HG02938 (cell line): ENCODE results near the gene RTP3.

ENCODE experiments used
- ATAC-seq: cut with Tn5 transposase; IDR thresholded peaks from one replicate; pipeline ENCODE4 v1.9.1; 2021; ENCODE audit warnings: mild to moderate bottlenecking, moderate library complexity; ENCODE audit not compliant: unreplicated experiment

The RTP3 gene

DNA sequence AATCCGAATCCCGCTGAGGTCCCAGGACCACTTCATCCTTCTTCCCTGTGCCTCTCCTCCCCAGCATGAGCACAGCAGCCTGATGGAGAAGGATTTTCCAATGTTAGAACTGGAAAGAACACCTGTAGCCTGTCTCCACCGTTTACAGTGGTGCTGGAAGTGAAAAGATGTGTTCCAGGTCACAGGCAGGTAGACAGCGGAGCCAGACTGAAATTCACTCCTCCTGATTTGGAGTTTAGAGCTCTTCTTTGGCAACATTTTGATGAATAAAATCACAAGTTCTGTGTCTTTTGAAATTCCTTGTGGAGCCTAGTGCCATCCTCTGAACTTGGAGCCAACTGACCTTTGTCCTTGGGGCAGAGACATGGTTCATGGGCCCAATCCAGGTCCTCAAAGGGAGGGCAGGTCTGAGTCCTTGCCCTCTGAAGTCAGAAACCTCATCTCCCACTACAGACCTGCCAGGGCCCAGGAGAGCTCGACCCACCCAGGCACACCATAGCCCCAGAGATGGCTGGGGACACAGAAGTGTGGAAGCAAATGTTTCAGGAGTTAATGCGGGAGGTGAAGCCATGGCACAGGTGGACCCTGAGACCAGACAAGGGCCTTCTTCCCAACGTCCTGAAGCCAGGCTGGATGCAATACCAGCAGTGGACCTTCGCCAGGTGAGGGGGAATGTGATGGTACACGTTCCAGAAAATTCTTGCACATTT is at the start of gene RTP3:
Gene RTP3, plus strand, starts transcription at position 421 of the 710 bp plus-strand sequence. Its CDS starts 87 bp downstream, at position 508.
- ATAC-seq, result no peak

DNA sequence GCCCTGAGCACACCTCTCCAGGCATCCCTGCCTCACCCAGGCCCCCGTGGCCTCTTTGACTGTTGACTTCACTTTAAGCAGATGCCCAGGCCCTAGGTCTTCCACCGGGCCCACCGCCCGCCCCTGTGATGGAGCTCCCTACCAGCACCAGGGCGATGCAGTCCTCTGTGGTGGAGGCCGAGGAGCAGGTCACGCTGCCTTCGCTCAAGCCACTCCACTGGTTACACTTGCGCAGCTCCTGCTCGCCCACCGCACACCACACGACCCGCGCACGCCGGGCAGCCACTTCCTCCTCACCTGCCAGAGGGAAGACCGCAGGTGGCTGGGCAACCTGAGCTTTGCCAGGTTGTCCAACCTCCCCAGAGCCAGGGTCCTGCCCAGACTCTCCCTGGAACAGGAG is 49.1 kb upstream of the RTP3 start:
- no peak for ATAC-seq

DNA sequence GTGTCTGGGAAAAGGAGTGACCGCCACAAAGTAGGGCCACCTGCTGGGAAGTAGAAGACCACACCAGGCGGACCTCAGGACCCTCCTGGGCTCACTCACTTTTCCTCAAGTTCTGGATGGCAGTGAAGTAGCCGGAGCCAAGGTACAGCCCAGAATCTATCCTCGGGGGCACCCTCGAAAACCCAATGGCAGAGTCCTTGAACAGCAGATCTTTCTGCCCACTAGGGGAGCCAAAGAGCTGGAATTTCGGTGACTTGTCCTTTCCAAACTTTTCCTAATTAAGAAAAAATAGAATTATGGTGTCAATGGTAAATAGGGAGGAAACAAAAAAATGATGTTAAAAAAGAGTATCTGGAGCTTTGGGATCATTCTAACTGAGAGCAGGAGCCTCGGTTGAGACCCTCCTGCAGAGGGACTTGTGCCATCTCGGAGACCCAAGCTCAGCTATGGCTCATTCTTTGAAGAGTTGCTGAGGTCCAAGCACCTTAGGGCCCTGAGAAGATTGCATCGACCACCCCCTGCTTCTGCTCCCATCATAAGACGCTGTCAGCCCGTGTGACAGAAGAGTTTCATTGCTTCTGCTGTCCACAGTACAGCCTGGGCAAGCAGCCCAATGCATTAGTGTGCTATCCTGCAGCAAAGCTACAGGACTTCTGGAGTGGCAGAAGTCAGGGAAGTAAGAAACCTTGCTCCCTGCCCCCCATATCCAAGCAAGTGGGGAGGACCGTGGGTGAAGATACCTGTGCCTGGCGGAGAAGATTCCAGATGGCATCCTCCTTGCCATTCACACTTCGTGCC is 47.8 kb upstream of the RTP3 start:
- no peak for ATAC-seq

DNA sequence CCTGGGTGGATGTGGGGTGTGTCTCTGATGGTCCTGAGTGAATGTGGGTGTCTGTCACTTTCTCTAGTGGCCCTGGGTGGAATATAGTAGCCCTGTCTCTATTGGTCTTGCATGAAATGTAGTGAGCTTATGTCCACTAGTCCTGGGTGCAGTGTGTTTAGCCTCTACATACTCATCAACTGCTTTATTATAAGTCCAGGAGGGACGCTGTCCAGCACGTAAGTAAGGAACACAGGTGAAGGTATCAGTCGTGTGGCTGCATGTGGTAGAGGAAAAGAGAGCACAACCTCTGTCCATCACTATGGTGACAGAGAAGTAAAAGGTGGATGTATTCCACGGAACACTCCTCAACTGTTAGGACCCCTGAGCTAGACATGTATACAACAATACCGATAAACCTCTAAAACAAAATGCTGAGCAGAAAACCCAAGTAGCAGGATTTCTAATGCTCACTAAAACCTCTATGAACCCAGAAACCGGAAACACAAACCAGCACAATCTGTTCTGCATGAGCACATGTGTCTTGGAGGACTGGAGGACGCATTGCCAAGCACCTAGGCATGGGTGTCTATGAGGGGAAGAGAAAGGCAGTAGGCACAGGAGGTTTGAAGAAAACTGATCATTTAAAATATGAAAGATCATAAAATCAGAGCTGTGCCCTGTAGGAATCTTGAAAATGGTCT is 44.1 kb upstream of the RTP3 start:
- ATAC-seq, result no peak

DNA sequence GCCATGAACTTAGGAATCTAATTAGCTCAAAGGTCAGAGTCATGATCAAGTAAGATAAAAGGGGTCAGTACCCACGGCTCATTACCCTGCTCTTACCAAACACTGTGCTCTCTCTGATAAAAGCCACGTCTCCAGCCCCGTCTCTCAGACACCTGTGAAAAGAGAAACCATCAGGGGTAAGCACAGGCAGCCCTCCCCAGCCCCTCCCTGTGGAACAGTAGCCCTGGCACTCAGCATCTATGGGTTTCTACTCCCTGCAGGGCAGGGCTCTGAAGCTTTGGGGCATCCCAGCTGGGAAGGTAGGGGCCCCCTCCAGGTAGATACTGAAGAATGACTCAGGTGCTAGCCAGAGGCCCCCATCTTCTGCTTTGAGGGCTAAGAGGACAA is 43.6 kb upstream of the RTP3 start:
- ATAC-seq, result no peak

DNA sequence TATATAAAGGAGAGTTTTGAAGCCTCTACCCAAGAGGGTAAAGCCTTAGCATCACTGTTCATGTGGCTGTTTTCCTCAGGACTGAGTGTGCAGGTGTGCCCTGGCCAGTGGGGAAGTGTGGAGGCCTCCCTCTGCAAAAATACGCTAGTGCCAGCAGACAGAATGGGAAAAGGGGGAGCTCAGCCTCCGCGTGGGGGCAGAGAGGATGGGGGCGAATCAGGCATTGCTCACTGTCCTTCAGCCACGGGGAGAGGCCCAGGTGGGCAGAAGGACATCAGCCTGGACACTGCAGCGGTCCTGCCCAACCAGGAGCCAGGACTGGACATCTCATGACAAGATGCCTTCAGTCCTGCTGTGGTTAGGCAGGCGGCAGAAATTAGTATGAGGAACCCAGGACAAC is 43.2 kb upstream of the RTP3 start:
- no peak for ATAC-seq

DNA sequence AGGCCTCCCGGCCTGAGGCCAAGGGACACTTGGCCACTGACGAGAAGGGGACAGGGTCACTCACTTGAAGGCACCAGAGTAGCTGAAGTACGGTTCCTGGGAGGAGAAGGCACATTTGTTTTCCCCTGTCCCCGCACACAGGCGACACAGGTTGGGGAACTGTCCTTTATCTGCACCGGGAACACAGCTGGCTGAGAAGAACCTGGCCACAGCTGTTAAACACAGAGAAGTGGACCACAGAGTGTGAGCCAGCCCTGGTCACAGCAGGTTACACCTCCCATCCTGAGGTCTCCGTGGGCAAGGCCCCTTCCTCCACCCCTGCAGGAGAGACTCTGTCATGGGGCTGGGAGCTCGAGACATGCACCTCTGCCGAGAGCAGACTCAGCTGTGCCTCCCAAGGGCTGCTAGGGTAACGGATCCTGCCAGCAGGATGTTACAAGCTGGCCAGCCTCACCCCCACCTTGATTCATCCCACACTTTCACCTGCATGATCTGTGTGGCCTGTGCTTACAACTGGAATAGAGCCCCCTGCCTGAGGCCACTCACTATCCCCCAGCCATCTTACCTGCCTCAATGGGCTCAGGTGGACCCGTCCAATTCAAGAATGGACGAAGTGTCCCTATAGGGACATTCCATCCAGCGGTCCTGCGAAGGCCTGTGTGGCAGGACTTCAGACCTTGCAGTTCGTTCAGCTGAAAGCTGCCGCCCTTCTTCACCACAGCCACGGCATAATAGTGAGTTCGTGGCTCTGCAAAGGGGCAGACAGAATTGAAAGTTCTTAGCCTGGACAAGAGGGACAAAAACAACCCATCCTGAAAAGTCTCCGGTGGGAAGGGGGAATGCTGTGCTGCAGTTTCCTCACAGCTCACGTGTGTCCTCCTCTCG is 42.3 kb upstream of the RTP3 start:
- ATAC-seq, result no peak

DNA sequence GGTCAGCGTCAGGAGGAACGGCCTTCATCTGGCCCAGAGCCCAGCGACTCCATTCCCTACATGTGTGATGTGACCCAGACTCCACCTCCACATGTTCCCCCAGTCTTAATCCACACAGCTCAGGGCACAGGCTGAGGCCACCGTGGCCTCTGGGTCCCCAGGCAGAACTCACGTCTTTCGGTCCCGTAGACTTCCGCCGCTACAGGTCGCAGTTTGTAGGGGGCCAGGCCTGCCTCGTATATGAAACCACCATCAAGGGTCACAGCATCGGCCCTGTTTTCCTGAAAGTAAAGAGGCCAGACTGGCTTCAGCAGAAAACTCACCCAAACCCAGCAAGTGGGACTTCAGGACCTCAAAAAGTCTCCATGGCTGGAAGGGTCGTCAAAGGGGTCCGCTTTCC is 41.7 kb upstream of the RTP3 start:
- no peak for ATAC-seq

DNA sequence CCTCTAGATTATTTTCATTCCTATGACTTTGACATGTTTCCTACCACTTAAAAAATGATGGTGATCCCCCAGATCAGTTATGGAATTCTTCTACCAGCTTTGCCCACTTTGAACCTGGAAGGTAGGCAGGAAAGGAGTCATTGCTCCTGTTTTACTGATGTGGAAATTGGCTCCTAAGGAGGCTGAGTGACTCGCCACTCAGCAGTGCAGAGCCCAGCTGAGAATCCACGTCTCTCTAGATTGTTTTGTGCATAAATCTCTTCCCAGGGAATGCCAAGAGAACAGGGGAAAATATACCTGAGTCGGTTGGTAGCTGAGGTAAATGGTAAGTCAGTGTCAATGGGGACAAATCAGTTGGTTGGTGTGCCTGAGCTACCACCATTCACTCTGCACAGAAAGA is 37.7 kb upstream of the RTP3 start:
- ATAC-seq, result no peak

DNA sequence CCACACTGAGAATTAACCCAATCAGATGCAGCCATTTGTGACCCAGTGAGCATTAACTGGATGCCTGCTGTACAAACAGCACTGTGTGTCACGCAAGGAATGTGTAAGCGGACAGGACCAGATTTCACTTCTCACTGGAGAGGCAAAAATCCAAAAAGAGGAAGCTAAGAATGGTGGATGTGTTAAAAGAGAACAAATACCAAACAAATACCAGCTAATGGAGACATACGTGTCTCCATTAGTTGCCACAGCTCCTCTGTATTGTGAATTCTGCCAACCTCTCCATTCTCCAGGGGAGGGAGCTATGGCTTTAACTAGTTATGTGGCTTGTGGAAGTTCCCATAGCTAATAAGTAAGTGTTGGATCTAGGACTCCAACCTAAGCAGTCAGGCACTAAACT is 35.7 kb upstream of the RTP3 start:
- ATAC-seq, result no peak

DNA sequence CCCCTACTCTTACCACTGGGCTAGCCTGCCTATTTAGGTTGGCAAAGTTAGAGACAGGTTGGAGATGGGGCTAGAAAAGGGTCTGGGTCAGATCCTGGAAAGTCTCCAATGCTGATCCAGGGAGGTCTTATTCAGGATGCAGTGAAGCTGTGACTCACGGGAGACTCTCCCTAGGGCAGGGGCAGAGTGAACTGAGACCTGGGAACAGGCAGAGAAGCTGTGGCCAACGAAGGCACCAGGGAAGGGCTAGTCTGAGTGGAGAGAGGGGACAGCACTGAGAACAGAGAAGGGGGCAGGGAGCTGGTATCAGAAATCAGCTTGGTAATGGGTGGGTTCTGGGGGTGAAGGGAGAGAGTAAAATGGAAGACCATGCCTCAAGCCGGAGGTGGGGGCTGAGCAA is 35.3 kb upstream of the RTP3 start:
- ATAC-seq, result no peak

DNA sequence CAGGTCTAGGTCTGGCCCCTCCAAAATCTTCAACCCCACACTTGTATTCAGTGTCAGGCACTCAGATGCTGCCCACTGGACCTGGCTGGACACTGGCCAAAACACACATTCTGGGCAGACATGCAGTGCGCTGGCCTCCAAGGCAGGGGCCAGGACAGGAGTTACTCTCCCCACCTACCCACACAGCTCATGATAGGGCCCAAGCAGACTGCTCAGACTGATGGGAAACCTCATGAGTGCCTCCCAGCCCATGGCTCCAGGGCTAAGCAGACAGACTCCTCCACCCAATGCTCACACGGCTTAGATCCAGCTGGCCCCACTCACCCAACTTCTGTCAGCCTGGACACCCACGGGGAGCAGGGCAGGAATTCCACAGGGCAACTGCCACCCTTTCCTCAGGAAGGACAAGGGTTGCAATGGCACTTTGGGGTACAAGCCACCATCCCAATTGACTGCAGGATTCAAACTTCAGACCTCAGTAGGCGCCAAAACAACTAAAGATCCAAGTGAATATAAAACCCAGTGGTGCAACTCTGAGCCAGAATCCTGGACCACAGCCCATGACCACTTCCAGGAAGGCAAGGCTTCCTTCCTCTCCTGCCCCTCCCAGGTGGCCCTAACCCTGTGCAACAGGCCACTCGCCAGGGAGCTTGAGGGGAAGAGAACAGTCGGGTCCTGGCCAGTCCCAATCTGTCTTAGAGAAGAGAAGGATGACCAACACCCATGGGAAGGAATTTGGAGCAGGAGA is 34.5 kb upstream of the RTP3 start:
- ATAC-seq, result no peak

DNA sequence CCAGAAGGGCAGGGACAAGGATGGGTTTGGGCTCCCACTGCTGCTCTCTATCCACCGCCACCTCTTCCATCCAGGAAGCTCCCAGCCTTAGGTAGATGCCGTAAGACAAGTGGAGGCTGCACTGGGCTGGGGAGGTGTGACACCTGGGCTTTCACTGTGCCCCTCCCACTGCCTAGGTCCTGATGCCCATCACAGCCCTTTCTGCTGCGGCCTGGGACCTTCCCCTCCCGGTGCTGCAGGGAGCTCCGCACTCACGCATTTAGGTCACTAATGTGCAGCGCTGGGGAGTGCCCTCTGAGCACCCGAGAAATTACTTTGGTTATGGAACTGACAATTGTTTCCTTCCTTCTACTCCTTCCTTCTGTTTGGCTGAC is 33.9 kb upstream of the RTP3 start:
- ATAC-seq, result no peak

DNA sequence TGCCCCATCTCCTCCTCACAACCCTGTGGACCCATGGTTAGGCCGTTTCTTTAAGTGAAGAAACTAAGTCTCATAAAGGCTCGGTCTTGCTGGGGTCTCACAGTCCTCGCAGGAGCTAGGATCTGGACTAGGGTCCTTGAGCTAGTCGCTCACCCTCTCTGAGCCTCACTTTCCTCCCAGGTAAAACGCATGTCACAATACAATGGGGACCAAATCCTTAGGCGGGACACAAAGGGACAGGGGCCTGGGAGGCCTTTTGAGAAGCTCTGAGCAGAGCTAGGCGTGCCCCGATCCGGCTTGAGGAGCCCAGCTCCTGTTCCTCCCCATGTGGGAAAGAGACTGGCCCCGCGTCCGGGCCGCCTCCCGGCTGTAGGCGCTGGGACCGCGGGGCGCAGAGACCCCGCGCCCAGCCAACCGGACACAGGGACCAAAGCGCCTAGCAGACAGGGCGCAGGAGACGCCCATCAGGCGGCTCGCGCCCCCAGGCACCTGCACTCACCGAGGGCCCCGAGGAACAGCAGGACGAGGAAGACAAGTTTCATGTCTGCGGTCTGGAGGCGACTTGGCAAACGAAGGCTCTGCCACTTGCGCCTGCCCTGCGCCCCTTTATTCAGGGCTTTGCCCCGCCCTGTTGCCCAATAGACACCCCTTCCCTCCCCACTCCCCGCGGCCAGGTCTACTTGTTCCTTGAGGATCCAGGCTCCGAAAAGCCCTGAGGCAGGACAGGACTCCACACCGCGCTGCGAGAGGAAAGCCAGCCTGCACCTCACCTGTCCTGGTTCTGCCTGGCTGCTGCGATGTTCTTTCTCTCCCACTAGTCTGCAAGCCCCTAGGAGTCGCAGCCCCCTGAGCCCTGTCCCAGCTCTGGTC is 33.2 kb upstream of the RTP3 start, which contains the start of gene LTF:
Gene LTF, minus strand, starts transcription at position 580 of the 870 bp plus-strand sequence. Its CDS starts 38 bp downstream, at position 542.
- ATAC-seq, result no peak

DNA sequence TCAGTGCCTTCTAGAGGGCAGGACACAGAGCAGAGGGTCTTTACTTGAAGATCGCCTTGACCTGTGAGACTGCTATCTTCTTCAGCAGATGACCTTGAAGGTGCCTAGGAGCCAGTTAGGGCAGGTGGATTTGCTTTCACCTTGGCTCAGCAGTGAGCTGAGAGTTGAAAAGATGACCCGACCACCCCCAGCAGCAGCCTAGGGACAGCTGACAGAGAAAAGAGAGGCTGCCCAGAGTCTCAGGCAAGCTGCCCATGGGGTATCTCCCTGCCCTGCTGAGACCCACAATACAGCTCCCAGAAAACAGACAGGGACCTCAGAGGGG is 32.6 kb upstream of the RTP3 start:
- ATAC-seq, result no peak

DNA sequence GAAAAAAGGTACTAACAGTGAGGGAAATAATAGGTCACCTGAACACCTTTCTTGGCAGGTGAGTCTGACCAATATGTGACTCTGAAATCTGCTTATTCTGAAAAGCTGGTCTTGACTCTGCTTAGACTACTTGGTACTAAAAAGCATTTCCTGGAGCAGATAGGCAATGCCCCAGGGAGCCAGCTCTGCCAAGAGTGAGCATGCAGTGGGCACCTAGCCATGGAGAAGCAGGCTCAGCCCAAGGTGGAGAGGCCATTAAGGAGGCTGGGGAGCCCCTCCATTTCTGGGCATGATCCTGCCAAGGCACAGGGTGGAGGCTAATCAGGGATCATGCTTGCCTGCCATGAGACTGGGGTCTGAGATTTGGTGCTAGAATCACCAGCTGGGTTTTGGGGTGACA is 31.5 kb upstream of the RTP3 start:
- no peak for ATAC-seq

DNA sequence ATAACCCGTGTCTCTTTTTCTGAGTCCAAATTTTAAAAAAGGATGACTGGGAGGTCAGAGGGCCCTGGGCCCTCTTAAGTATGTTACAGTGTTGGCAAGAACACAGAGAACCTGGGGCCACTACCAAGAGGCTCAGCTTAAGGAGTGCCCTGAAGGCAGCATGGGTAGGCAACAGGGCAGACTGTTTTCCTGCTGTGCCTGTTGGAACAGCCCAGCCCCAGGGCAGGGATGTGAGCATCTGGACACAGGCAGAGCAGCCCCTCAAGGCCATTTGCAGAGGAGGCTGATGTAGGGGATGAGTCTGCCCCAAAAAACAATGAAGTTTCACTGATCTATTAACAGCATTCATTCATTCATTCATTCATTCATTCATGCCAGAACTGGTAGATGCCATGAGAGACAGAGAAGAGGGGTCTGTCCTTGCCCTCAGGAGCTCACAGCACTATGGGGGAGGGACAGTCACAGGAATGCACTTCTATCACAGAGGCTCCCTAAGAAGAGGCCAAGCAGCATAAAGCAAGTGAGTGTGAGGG is 30.8 kb upstream of the RTP3 start:
- no peak for ATAC-seq

DNA sequence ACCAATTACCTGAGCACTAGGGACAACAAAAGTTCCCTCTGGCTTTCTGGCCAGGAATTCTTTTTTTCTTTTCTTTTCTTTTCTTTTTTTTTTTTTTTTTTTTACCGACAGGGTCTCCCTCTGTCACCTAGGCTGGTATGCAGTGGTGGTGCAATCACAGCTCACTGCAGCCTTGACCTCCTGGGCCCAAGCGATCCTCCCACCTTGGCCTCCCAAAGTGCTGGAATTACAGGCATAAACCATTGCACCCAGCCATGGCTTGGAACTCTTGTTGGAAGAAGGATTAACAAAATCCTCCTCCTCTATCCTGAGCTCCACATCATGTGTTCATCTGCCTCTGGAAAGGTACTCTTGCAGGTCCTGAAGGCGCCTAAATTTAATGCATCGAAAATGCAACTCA is 30.2 kb upstream of the RTP3 start:
- ATAC-seq, result no peak
